ENCODE results near the gene SLC45A3. TPM values are rescaled to one million over a fixed set of nuclear protein-coding genes. Genes with fewer than 3 reads are reported as not detected.
A peak's percentile ranks its signal among the peaks of the same experiment; 100 is the strongest.

Gene SLC45A3
- polyA plus RNA-seq, 1 experiment = 0.91 TPM

- Histone ChIP-seq H3K4me3 (ENCODE audit: low read depth, low read length) (no peak overlapping the region), H3K36me3 (ENCODE audit: control insufficient read depth, insufficient read depth, low read length) (no peaks in the 10 kb centered on the region), H3K27me3 (ENCODE audit: control insufficient read depth, insufficient read depth, low read length) (no peaks in the 10 kb centered on the region)
- ChIA-PET CTCF (interaction anchor here (2.0 to 10.6 kb wide), 6 partner anchors 13 to 316 kb away, joined by 5 to 426 read pairs (median 202); partner anchors contain the start of genes ELK4 and SLC45A3), POLR2A (no interaction called here)
- no peak for DNase-seq (ENCODE audit: low read depth)
- TF ChIP-seq, protein P1, sequence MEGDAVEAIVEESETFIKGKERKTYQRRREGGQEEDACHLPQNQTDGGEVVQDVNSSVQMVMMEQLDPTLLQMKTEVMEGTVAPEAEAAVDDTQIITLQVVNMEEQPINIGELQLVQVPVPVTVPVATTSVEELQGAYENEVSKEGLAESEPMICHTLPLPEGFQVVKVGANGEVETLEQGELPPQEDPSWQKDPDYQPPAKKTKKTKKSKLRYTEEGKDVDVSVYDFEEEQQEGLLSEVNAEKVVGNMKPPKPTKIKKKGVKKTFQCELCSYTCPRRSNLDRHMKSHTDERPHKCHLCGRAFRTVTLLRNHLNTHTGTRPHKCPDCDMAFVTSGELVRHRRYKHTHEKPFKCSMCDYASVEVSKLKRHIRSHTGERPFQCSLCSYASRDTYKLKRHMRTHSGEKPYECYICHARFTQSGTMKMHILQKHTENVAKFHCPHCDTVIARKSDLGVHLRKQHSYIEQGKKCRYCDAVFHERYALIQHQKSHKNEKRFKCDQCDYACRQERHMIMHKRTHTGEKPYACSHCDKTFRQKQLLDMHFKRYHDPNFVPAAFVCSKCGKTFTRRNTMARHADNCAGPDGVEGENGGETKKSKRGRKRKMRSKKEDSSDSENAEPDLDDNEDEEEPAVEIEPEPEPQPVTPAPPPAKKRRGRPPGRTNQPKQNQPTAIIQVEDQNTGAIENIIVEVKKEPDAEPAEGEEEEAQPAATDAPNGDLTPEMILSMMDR (IDR thresholded peaks at IDR 0.05; ENCODE audit: insufficient read depth, low read depth, low read length) = no peak
Observed at GRCh38 chr1:205661429-205662134, 18.7 kb downstream of the SLC45A3 start.

DNA sequence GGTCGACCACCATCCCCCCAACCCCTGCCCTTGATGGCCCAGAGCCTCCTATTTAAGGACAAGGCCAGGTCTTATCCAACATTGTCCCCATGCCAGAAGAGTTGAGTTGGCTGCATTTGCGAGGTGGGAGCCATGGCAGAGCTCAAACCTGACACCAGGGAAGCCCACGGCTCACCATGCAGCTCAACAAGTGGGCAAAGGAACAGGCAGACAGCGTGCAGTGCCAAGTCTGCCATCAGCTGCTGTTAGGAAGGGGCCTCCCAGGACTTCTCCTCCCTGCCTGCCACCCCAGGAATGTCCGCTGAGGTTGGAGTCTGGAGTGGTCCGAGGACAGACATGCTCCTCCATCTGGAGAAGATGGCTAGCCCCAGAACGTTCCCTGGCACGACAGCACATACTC, 19.9 kb downstream of the SLC45A3 start:
- Histone ChIP-seq H3K4me3 (ENCODE audit: low read depth, low read length) (no peak overlapping the region), H3K36me3 (ENCODE audit: control insufficient read depth, insufficient read depth, low read length) (no peaks in the 10 kb centered on the region), H3K27me3 (ENCODE audit: control insufficient read depth, insufficient read depth, low read length) (no peaks in the 10 kb centered on the region)
- TF ChIP-seq, protein P1 (IDR thresholded peaks at IDR 0.05; ENCODE audit: insufficient read depth, low read depth, low read length) = no peak
- DNase-seq (ENCODE audit: low read depth) = no peak
- POLR2A ChIA-PET = no interaction called here
- CTCF ChIA-PET = interaction anchor here (1.0 to 10.6 kb wide), 12 partner anchors 14 to 325 kb away, joined by 4 to 426 read pairs (median 30); partner anchors contain the start of gene SLC45A3

DNA sequence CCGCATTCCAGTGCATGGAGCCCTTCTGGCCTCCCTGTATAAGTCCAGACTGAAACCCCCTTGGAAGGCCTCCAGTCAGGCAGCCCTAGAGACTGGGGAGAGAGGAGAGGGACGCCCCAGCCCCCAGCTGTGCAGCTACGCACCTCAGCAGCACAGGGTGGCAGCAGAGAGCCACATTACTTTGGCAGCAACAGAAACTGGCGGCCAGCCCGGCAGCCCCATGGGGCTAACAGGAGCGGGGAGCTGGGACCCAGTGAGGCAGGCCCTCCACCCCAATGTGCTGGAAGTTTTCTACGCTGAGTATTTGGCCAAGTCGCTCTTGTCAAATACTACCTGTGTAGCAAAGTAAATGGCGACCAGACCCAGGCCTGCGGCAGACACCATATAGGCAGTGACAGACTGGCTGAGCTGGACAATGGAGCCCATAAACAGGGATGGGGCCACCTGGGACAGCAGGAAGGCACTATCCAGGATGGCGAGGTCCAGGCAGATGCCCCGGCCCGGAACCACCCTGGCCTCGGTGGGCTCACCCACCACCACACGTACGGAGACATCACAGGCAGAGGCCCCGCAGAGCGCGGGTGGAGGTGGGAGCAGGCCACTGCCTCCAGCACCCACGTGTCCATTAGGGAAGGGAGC, 21.2 kb downstream of the SLC45A3 start:
- no peak for DNase-seq (ENCODE audit: low read depth)
- H3K4me3 ChIP-seq (ENCODE audit: low read depth, low read length) = no peak overlapping the region
- H3K27me3 ChIP-seq (ENCODE audit: control insufficient read depth, insufficient read depth, low read length) = no peaks in the 10 kb centered on the region
- CTCF ChIA-PET = interaction anchor here (0.6 to 10.6 kb wide), 60 partner anchors 9 to 449 kb away, joined by 3 to 426 read pairs (median 6); partner anchors contain the start of genes ELK4, RAB29 and SLC45A3
- POLR2A ChIA-PET = no interaction called here
- no peaks in the 10 kb centered on the region for H3K36me3 ChIP-seq (ENCODE audit: control insufficient read depth, insufficient read depth, low read length)
- TF ChIP-seq, protein P1 (IDR thresholded peaks at IDR 0.05; ENCODE audit: insufficient read depth, low read depth, low read length) = peak; percentile 92

GRCh38 chr1:205656236-205656635, 24.1 kb downstream of the SLC45A3 start:
- no peak overlapping the region for H3K4me3 ChIP-seq (ENCODE audit: low read depth, low read length)
- DNase-seq (ENCODE audit: low read depth) = no peak
- TF ChIP-seq, protein P1 (IDR thresholded peaks at IDR 0.05; ENCODE audit: insufficient read depth, low read depth, low read length) = no peak
- ChIA-PET POLR2A (no interaction called here), CTCF (interaction anchor here (0.7 to 10.6 kb wide), 15 partner anchors 10 to 322 kb away, joined by 3 to 426 read pairs (median 5); partner anchors contain the start of genes ELK4 and SLC45A3)
- no peaks in the 10 kb centered on the region for H3K27me3 ChIP-seq (ENCODE audit: control insufficient read depth, insufficient read depth, low read length)
- no peaks in the 10 kb centered on the region for H3K36me3 ChIP-seq (ENCODE audit: control insufficient read depth, insufficient read depth, low read length)

DNA sequence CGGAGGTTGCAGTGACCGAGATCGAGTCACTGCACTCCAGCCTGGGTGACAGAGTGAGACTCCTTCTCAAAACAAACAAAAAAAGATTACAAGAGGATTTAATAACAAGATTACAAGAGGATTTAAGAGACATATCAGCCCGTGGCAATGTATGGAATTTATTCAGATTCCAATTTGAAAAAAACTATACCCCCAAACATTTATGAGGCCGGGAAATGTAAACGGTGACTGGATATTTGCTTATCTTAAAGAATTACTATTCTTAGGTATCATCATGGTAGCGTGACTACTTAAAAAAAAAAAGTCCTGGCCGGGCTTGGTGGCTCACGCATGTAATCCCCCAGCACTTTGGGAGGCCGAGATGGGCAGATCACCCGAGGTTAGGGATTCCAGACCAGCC, 27.3 kb downstream of the SLC45A3 start:
- Histone ChIP-seq H3K36me3 (ENCODE audit: control insufficient read depth, insufficient read depth, low read length) (no peaks in the 10 kb centered on the region), H3K4me3 (ENCODE audit: low read depth, low read length) (no peak overlapping the region), H3K27me3 (ENCODE audit: control insufficient read depth, insufficient read depth, low read length) (no peaks in the 10 kb centered on the region)
- POLR2A ChIA-PET = no interaction called here
- TF ChIP-seq, protein P1 (IDR thresholded peaks at IDR 0.05; ENCODE audit: insufficient read depth, low read depth, low read length) = no peak
- CTCF ChIA-PET = interaction anchor here (10.6 kb wide), 2 partner anchors 61 to 123 kb away, joined by 308 to 426 read pairs; no protein-coding TSS in a partner anchor
- DNase-seq (ENCODE audit: low read depth) = no peak
